Measurements from ENCODE around the gene MAD2L1BP.

The MAD2L1BP gene

DNA sequence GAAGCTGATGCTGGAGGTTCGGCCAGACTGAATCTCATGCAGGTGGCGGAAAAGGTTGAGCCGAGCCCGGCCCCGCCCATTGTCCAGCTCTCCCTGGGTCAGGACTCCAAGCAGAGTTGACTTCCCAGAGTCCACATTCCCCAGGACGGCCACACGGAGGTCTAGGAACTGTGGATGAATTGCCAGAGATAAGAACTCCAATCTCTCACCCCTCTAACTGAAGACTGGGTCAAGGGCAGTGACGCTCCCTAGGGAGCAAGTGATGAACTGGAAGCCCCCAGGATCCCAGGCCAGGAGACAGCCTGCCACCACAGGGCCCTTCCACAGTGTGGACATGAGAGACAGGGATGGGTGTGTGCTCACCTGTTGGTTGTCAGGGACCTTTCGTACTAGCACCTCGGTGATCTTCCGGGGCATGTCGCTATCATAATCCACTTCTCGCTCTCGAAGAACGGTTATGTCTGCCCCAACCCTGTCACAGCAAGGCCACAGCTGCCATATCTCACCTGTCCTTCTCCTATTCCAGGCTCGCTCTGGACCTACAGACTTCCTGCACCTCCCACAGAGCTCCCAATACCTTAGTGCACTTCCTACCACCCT lies 10.1 kb upstream of the MAD2L1BP start:
- TF ChIP-seq CTCF (IDR thresholded peaks at IDR 0.05; ENCODE audit: low read depth, low read length, missing control alignments), result no peak
- H3K4me3 ChIP-seq (ENCODE audit: low read depth, low read length), result no peak overlapping the region
- DNase-seq (ENCODE audit: low read depth), result no peak

DNA sequence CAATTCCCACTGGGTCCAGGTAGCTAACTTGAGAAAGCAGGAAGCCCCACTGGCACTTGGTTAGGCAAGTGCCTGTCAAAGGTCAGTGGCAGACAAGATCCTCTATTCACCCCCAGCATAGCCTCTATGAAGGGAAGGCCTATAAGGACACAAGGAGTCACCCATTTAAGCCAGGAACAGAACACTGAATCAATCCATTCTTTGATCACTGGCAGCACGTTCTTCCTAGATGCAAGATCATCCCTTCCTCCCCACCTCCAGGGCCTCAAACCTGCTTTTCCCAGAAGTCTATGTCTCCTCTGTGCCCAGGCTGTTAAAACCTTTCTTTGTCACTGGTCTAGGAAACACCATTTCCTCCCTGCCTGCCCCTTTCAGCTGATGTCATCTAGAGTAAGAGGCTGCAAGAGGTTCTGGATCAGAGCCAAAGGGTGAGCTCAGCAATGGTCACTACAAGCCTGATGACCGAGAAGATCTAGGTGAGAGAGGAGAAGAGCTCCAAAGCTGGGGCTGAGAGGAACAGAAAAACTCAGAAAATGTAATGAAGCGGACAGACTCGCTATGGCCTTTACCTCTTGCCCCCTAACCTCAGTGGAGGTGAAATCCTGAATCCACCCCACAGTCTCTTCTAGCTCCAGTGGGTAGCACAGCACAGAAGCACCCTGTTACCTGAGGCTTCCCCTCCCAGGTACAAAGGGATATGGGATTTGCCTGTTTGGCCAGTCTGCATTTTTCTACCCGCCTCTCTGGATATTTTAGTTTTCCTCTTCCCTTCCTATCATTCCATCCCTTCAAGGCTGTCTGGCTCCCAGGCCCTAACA lies 8.4 kb upstream of the MAD2L1BP start:
- no peak for TF ChIP-seq CTCF (IDR thresholded peaks at IDR 0.05; ENCODE audit: low read depth, low read length, missing control alignments)
- no peak for DNase-seq (ENCODE audit: low read depth)
- no peak overlapping the region for H3K4me3 ChIP-seq (ENCODE audit: low read depth, low read length)

GRCh38 chr6:43628393-43629103 lies 7.1 kb upstream of the MAD2L1BP start:
- peak overlapping the region; percentile 95 for H3K4me3 ChIP-seq (ENCODE audit: low read depth, low read length)
- no peak for TF ChIP-seq CTCF (IDR thresholded peaks at IDR 0.05; ENCODE audit: low read depth, low read length, missing control alignments)
- DNase-seq (ENCODE audit: low read depth), result no peak

- H3K4me3 ChIP-seq (ENCODE audit: low read depth, low read length), result peak within 1 kb of the TSS; percentile 95
- peak; percentile 95 for DNase-seq (ENCODE audit: low read depth)
- no peak for TF ChIP-seq CTCF (IDR thresholded peaks at IDR 0.05; ENCODE audit: low read depth, low read length, missing control alignments)
Observed at GRCh38 chr6:43629104-43629504, 6.5 kb upstream of the MAD2L1BP start, which contains the start of gene GTPBP2. Gene GTPBP2 (minus strand): TSS chr6:43629264. CDS start chr6:43629162, 102 bp downstream.

DNA sequence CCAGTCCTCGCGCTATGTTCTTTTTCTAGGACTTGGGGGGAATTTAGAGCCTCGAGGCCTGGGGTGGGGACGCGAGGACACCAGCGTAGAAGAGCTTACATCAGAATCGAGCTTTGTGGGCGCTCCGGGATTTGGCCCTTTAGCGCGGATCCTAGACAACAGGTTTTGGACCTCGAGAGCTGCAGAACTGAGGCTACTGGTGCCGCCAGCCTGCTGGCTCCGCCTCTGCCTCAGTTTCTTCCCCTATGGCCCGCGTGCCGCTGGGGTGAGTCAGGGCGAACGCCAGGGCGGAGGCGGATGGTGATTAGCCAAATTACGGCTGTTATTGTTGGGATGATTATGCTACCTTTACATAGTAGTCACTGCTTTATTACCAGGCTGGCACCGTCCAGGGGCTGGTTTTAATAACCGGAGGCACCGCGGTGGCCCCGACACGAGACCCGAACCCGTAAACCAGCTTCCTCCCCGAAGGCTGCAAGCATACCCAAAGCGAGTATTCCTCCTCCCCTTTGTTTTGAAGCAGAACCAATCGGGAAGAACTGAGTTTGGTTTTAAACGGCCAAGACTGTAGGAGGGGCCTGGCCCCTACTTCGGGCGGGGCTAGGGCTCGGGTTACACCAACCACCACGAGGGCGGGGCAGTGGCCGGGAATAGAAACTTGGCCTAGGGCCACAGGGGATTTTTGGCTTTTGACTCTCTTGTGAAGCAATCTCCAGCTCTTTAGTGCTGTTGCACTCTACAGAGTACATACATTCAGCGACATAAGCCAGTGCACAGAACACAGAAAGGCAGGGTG lies 5.9 kb upstream of the MAD2L1BP start:
- peak overlapping the region; percentile 95 for H3K4me3 ChIP-seq (ENCODE audit: low read depth, low read length)

More for the DNA sequence above, 5.9 kb upstream of the MAD2L1BP start:
- peak; percentile 94 for DNase-seq (ENCODE audit: low read depth)
- TF ChIP-seq CTCF (IDR thresholded peaks at IDR 0.05; ENCODE audit: low read depth, low read length, missing control alignments), result no peak
